NB4 (cell line): Measurements from ENCODE around the gene SFSWAP.

Experiments
- DNase-seq: peaks from one replicate; pipeline ENCODE4 v3.0.0; 2010; ENCODE audit warnings: low read depth
- H3K4me3 ChIP-seq: one replicate; pipeline ENCODE4 v1.5.1; 2011; ENCODE audit warnings: mild to moderate bottlenecking, low read depth, low read length, moderate library complexity
- MYC ChIP-seq: IDR thresholded peaks from 2 replicates; pipeline ENCODE4 v1.6.1; 2011; ENCODE audit warnings: low read depth, low read length
- POLR2A ChIP-seq: IDR thresholded peaks from 2 replicates; pipeline ENCODE4 v1.6.1; 2011; ENCODE audit warnings: mild to moderate bottlenecking; ENCODE audit not compliant: insufficient read length; ENCODE audit errors: extremely low read depth
- TF ChIP-seq, protein P1 (sequence below): IDR thresholded peaks from 2 replicates; pipeline ENCODE4 v1.6.1; 2011; ENCODE audit warnings: low read depth, low read length
- TF ChIP-seq, protein P2 (sequence below): IDR thresholded peaks from one replicate; pipeline ENCODE4 v1.5.1; 2012; ENCODE audit warnings: low read depth, low read length

The SFSWAP gene

DNA sequence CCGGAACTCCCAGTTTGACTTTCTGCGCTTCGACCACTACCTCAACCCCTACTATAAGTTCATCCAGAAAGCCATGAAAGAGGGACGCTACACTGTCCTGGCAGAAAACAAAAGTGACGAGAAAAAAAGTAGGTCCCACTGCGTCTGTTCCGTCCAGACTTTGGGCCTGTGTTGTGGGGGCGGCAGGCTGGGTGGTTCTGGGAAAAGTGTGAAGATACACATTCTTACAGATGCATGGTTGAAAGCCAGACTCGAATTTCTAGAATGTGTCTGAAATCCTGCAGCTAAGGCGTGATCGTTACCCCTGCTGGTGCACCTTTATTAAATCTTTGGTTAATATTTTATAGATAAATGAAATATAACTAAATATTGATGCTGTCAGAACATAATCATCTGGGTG lies 14.6 kb downstream of the SFSWAP start:
- H3K4me3 ChIP-seq, result no peak overlapping the region
- TF ChIP-seq MYC, result no peak
- TF ChIP-seq, protein P1, sequence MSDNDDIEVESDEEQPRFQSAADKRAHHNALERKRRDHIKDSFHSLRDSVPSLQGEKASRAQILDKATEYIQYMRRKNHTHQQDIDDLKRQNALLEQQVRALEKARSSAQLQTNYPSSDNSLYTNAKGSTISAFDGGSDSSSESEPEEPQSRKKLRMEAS, result no peak
- TF ChIP-seq, protein P2, sequence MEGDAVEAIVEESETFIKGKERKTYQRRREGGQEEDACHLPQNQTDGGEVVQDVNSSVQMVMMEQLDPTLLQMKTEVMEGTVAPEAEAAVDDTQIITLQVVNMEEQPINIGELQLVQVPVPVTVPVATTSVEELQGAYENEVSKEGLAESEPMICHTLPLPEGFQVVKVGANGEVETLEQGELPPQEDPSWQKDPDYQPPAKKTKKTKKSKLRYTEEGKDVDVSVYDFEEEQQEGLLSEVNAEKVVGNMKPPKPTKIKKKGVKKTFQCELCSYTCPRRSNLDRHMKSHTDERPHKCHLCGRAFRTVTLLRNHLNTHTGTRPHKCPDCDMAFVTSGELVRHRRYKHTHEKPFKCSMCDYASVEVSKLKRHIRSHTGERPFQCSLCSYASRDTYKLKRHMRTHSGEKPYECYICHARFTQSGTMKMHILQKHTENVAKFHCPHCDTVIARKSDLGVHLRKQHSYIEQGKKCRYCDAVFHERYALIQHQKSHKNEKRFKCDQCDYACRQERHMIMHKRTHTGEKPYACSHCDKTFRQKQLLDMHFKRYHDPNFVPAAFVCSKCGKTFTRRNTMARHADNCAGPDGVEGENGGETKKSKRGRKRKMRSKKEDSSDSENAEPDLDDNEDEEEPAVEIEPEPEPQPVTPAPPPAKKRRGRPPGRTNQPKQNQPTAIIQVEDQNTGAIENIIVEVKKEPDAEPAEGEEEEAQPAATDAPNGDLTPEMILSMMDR, result no peak
- TF ChIP-seq POLR2A, result no peak
- no peak for DNase-seq

DNA sequence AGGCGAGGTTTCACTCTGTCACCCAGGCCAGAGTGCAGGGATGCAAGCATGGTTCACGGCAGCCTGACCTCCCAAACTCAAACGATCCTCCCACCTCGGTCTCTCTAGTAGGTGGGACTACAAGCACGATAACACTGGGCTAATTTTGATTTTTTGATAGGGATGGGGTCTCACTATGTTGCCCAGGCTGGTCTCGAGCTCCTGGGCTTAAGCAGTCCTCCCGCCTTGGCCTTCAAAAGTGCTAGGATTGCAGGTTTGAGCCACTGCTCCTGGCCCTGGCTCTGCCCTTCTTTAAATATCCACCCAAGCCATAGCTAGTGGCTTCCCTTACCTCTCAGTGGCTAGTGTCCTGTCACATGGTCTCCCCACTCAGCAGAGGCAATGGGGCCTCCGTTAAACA lies 17.8 kb downstream of the SFSWAP start:
- DNase-seq, result no peak
- no peak overlapping the region for H3K4me3 ChIP-seq
- TF ChIP-seq, protein P1, result no peak
- TF ChIP-seq MYC, result no peak
- TF ChIP-seq, protein P2, result no peak
- no peak for TF ChIP-seq POLR2A

DNA sequence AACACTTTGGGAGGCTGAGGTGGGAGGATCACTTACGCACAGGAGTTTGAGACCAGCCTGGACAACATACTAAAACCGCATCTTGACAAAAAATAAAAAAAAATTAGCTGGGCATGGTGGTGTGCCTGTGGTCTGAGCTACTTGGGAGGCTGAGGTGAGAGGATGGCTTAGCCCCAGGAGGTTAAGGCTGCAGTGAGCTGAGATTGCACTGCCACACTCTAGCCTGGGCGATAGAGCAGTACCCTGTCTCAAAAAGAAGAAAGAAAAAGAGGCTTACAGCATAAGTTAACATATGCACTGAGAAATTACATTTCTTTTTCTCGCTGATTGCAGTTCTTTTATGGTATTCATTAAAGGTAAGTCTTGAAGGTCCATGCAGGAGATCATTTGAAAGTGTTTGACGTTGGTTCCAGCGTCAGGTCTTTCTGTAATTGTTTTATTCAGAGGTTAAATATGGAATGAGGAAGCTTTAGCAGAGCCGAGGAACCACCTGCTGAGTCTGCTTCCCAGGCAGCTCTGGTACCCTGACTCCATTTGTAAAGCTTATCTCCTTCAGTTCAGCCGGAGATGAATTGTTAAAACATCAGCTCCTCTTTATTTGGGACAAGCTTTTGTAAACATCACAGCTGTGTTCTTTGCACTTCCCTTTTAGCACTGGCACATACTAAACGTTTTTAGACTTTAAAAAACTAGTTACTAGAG lies 18.5 kb downstream of the SFSWAP start:
- DNase-seq, result no peak
- TF ChIP-seq POLR2A, result no peak
- H3K4me3 ChIP-seq, result no peak overlapping the region

DNA sequence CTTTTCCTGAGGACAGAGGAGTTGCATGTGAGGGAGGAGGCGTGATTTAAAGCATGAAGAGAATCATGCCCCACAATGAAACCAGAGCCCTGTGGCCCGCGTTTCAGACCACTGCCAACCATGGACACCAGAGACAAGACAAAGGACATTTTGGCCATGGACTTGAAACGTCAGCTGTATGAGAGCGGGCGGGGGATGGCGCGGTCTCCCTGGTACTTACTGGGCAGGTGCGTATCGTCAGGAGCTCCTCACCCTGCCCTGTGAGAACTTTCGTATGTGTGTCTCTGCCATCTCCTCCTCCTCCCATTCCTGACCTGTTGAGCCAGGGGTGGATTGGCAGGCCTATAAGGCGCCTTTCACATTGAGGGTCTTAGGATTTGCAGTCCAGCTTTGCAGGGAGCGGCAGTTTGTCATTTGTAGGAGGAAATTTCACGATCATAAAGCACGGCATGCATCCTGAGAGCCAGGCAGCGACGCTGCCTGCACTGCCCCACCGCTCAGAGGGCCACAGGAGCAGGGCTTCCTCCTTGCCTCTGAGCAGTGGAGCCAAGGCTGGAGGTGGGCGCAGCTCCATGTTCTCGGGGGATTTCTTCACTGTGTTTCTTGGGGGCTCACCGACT lies 22.2 kb downstream of the SFSWAP start:
- DNase-seq, result no peak
- no peak overlapping the region for H3K4me3 ChIP-seq
- TF ChIP-seq MYC, result no peak
- TF ChIP-seq, protein P1, result no peak

DNA sequence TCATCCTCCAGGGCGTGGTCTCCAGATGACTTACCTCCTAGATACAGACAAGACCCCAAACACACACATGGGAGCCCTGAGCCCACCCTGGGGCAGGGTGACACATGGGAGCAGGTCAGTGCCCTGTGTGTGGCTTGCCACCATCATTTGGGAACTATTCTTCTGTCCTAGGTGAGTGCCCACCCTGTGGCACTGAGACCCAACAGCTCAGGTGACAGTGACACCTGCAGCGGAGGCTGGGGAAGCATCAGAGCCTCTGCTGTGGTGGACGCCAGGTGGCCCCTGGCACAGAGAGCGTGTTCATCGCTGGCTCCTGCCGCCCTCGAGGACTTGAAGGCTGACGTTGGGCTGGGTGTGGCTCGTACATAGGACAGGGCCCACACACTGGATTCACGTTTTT lies 23.0 kb downstream of the SFSWAP start:
- no peak overlapping the region for H3K4me3 ChIP-seq
- no peak for DNase-seq
- TF ChIP-seq, protein P1, result no peak
- no peak for TF ChIP-seq MYC
- TF ChIP-seq, protein P2, result no peak
- no peak for TF ChIP-seq POLR2A

DNA sequence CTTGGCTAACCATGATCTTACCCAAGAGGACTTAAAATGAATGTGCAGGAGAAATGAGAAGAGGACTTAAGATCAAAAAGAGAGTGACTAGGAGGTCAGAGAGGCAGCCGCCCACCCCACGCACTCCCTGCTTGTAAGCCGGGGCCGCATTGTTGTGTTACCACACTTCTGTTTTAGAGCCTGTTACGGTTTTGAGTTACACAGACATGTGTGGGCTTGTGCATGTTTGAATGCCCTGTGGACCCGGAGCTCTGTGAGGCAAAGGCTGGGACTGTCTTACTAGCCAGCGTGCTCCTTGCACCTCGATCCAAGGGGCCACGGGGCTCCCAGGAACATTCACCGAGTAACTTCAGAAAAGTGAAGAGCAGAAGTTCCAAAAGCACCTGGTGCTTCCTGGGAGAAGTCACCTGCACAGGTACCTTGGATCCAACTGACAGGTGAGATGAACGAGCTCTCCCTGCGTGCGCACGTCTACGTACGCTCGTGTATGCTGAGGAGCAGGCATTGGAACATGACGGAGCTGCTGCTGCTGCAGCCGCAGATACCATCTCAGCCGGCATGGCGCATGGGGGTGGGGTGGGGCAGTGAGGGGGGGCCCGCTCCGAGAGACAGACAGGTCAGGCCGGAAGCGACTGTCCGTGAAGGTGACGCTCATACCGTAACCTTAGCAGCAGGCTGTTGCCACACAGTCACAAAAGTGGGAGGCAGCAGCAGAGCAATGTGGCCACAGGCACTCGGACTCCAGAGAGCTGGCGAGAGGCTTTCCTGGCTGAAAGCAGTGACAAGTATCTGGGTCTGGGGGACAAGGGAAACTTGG lies 23.7 kb downstream of the SFSWAP start:
- TF ChIP-seq, protein P2, result no peak
- no peak for TF ChIP-seq POLR2A
- TF ChIP-seq, protein P1, result no peak
- TF ChIP-seq MYC, result no peak
- H3K4me3 ChIP-seq, result no peak overlapping the region
- no peak for DNase-seq

DNA sequence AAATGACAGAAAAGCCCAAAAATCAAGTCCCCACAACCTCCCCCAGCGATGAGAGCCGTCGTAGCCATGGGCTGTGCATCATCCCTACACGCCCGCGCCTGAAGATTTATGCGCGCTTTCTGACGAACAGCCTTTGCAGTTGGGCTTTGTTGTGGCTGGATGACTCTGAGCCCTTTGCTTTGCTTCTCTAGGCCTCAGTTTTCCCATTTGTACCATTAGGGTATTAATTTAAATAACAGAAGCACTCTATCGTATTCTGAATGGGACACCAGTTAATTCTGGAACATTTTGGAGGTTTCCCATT lies 24.2 kb downstream of the SFSWAP start:
- no peak for DNase-seq
- no peak overlapping the region for H3K4me3 ChIP-seq
- TF ChIP-seq MYC (no peak), POLR2A (no peak)
- TF ChIP-seq, protein P1, result no peak
- TF ChIP-seq, protein P2, result no peak
